Measurements from ENCODE around the gene RBFOX2.
"Not testable (repeated sequence)": the region's sequence is repeated elsewhere in the genome, so short reads cannot be mapped to it uniquely, and the experiment has no call there.

DNA sequence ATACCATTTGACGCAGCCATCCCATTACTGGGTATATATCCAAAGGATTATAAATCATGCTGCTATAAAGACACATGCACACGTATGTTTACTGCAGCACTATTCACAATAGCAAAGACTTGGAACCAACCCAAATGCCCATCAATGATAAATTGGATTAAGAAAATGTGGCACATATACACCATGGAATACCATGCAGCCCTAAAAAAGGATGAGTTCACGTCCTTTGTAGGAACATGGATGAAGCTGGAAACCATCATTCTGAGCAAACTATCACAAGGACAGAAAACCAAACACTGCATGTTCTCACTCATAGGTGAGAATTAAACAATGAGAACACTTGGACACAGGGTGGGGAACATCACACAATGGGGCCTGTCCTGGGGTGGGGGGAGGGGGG, 7.8 kb downstream of the RBFOX2 start:
- TF ChIP-seq, protein P1, sequence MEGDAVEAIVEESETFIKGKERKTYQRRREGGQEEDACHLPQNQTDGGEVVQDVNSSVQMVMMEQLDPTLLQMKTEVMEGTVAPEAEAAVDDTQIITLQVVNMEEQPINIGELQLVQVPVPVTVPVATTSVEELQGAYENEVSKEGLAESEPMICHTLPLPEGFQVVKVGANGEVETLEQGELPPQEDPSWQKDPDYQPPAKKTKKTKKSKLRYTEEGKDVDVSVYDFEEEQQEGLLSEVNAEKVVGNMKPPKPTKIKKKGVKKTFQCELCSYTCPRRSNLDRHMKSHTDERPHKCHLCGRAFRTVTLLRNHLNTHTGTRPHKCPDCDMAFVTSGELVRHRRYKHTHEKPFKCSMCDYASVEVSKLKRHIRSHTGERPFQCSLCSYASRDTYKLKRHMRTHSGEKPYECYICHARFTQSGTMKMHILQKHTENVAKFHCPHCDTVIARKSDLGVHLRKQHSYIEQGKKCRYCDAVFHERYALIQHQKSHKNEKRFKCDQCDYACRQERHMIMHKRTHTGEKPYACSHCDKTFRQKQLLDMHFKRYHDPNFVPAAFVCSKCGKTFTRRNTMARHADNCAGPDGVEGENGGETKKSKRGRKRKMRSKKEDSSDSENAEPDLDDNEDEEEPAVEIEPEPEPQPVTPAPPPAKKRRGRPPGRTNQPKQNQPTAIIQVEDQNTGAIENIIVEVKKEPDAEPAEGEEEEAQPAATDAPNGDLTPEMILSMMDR (IDR thresholded peaks at IDR 0.05) = not testable (repeated sequence)
- TF ChIP-seq POLR2A (IDR thresholded peaks at IDR 0.05) = not testable (repeated sequence)

Measured in adrenal gland (tissue), 5 donors.